IMR-90 (cell line): ENCODE data around the gene PAPSS1. TPM values are rescaled to one million over a fixed set of nuclear protein-coding genes. Genes with fewer than 3 reads are reported as not detected.
A peak's percentile ranks its signal among the peaks of the same experiment; 100 is the strongest.

Source experiments
- BHLHE40 ChIP-seq: fragments of 150-350 bp; IDR thresholded peaks from 2 replicates; pipeline ENCODE4 v1.6.1; 2016; ENCODE audit warnings: mild to moderate bottlenecking, low read depth, low read length
- CTCF ChIP-seq: conservative IDR thresholded peaks from 2 replicates; pipeline ENCODE4 v1.5.1; 2012; ENCODE audit warnings: mild to moderate bottlenecking, low read depth, low read length, improper control_type of control experiment
- POLR2A ChIP-seq: IDR thresholded peaks from 2 replicates; pipeline ENCODE4 v1.6.1; 2012; ENCODE audit warnings: mild to moderate bottlenecking, low read depth, low read length
- RFX5 ChIP-seq: IDR thresholded peaks from 2 replicates; pipeline ENCODE4 v1.8.0; 2012; ENCODE audit warnings: low read depth, mild to moderate bottlenecking, low read length, moderate library complexity
- polyA plus RNA-seq, 3 experiments: library from polyadenylated mRNA; depleted of rRNA; stranded (reverse); fragments of >200 nt; gene quantifications; 2 replicates each; pipeline ENCODE4 v1.2.3, GENCODE V29; 2012; ENCODE audit warnings: low replicate concordance in 1 of 3
- total RNA-seq: library from RNA; depleted of rRNA; stranded (reverse); fragments of >200 nt; gene quantifications from 2 replicates; pipeline ENCODE4 v1.2.3, GENCODE V29; 2012

The PAPSS1 gene
- total and polyA plus RNA-seq, 2 of the 4 experiments (the other 2 are of a cell fraction): 71.8 to 82.8 TPM

GRCh38 chr4:107760281-107760947, 40.4 kb upstream of the PAPSS1 start (continued):
- no peak for TF ChIP-seq RFX5
- TF ChIP-seq CTCF: peak; percentile 31
- no peak for TF ChIP-seq BHLHE40
- no peak for TF ChIP-seq POLR2A
